PFSK-1 (cell line): ENCODE data around the gene PDE8A.

Experiments used
- POLR2AphosphoS5 ChIP-seq: IDR thresholded peaks from 2 replicates; pipeline ENCODE4 v1.6.1; 2012; ENCODE audit warnings: low read depth, mild to moderate bottlenecking, control low read depth, low read length, moderate library complexity
- SIN3A ChIP-seq: IDR thresholded peaks from 2 replicates; pipeline ENCODE4 v1.6.1; 2012; ENCODE audit warnings: mild to moderate bottlenecking, low read length, moderate library complexity, borderline replicate concordance; ENCODE audit not compliant: insufficient read depth
- TAF1 ChIP-seq: IDR thresholded peaks from 2 replicates; pipeline ENCODE4 v1.6.1; 2012; ENCODE audit warnings: low read length, control low read depth, borderline replicate concordance; ENCODE audit not compliant: insufficient read depth
- TF ChIP-seq, protein P1 (sequence below), 2 experiments: IDR thresholded peaks; 2 replicates each; pipeline versions ENCODE4 v1.6.1 to v1.8.0; 2011 to 2012; ENCODE audit warnings: low read depth in 2 of 2, low read length in 2 of 2, control low read depth in 1 of 2, inconsistent platforms in 1 of 2, mild to moderate bottlenecking in 1 of 2, moderate library complexity in 1 of 2; ENCODE audit not compliant: insufficient read depth in 1 of 2

DNA sequence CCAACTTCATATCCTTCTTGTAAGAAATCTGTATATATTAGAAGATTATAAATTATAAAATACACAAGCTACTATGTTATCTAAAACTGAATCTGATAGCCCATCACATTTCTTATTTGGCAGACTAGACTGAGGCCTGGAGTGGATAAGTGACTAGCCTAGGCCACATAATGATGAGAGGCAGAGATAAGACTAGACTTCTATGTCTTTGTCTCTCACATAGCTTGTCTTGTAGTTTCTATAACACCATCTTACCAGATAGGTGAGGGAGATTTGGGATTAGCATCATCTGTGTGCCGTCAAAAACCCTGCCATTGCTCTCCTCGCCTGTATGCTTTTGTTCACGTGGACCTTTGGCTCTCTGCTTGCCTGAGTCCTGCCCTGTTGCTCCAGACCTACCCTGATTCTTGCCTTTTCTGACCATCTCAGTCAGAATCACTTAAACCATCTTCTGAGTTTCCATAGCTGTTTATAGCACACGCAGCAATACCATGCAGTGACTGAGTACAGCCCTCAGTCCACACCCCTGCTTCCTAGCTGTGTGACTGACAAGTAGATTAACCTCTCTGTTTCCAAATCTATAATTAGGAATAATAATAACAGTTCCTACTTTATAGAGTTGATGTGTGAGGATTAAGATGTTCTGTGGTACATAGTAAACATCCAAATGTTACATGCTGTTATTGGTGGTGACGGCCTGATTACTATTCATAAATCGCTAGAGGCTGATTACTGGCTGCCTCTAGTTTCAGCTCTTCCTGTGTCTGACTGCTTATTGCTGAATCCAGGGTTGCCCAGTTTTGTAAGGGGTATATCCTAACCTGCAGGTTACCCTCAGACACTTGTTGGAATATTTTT, 49.7 kb downstream of the PDE8A start:
- TF ChIP-seq TAF1 (no peak), POLR2AphosphoS5 (no peak), SIN3A (no peak)
- TF ChIP-seq, protein P1, sequence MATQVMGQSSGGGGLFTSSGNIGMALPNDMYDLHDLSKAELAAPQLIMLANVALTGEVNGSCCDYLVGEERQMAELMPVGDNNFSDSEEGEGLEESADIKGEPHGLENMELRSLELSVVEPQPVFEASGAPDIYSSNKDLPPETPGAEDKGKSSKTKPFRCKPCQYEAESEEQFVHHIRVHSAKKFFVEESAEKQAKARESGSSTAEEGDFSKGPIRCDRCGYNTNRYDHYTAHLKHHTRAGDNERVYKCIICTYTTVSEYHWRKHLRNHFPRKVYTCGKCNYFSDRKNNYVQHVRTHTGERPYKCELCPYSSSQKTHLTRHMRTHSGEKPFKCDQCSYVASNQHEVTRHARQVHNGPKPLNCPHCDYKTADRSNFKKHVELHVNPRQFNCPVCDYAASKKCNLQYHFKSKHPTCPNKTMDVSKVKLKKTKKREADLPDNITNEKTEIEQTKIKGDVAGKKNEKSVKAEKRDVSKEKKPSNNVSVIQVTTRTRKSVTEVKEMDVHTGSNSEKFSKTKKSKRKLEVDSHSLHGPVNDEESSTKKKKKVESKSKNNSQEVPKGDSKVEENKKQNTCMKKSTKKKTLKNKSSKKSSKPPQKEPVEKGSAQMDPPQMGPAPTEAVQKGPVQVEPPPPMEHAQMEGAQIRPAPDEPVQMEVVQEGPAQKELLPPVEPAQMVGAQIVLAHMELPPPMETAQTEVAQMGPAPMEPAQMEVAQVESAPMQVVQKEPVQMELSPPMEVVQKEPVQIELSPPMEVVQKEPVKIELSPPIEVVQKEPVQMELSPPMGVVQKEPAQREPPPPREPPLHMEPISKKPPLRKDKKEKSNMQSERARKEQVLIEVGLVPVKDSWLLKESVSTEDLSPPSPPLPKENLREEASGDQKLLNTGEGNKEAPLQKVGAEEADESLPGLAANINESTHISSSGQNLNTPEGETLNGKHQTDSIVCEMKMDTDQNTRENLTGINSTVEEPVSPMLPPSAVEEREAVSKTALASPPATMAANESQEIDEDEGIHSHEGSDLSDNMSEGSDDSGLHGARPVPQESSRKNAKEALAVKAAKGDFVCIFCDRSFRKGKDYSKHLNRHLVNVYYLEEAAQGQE (IDR thresholded peaks at IDR 0.05; ENCODE audit: insufficient read depth in 1 of 2, low read depth in 2 of 2, low read length in 2 of 2), result no peak
